Stimulated activated naive CD8-positive, alpha-beta T cell treated with anti-CD3 and anti-CD28 coated beads, Interleukin-15, amount 100 ng/mL, for 72 hours (primary cell): ENCODE measurements around the gene DNAH10.
A peak's percentile ranks its signal among the peaks of the same experiment; 100 is the strongest.

Source experiments
- ATAC-seq: fragments of 150-1000 bp; cut with Tn5 transposase; 2 replicates; pipeline ENCODE4 v1.10.0; 2021; ENCODE audit warnings: mild to moderate bottlenecking, moderate library complexity
- DNase-seq, 2 donors: peaks; one replicate each; pipeline ENCODE4 v3.0.0; 2021 to 2022
- H3K27ac Mint-ChIP-seq, 2 donors: one replicate each; pipeline ENCODE4 v1.8.0; 2022; ENCODE audit warnings: mild to moderate bottlenecking in 2 of 2, mixed read lengths in 2 of 2, moderate library complexity in 2 of 2
- H3K27me3 Mint-ChIP-seq: one replicate; pipeline ENCODE4 v1.8.0; 2022; ENCODE audit warnings: mixed read lengths
- H3K4me1 Mint-ChIP-seq: one replicate; pipeline ENCODE4 v1.8.0; 2022; ENCODE audit warnings: mild to moderate bottlenecking, mixed read lengths
- H3K4me3 Mint-ChIP-seq, 2 donors: one replicate each; pipeline ENCODE4 v1.8.0; 2022; ENCODE audit warnings: mild to moderate bottlenecking in 2 of 2, mixed read lengths in 2 of 2, moderate library complexity in 1 of 2
- H3K9me3 Mint-ChIP-seq, 2 donors: one replicate each; pipeline ENCODE4 v1.8.0; 2022; ENCODE audit warnings: mixed read lengths in 2 of 2

Gene DNAH10

GRCh38 chr12:123834845-123835244, 72.7 kb downstream of the DNAH10 start:
- H3K4me3 Mint-ChIP-seq = no peak overlapping the region
- ATAC-seq = no peak

GRCh38 chr12:123836292-123836691, 74.2 kb downstream of the DNAH10 start:
- Mint-ChIP-seq H3K9me3 (peaks cover 9 to 10% of the 10 kb centered on the region in 2 donors), H3K27ac (peak overlapping the region in 1 of 2 donors; percentile 12), H3K27me3 (no peaks in the 10 kb centered on the region), H3K4me3 (no peak overlapping the region), H3K4me1 (no peaks in the 10 kb centered on the region)
- ATAC-seq (no peak), DNase-seq (no peak)

More at GRCh38 chr12:123834845-123835244, 72.7 kb downstream of the DNAH10 start:
- no peak for DNase-seq
- Mint-ChIP-seq H3K27ac (no peak overlapping the region), H3K4me1 (no peaks in the 10 kb centered on the region), H3K9me3 (peaks cover 9 to 10% of the 10 kb centered on the region in 2 donors), H3K27me3 (no peaks in the 10 kb centered on the region)

- H3K27me3 Mint-ChIP-seq = no peaks in the 10 kb centered on the region
- peaks cover under 1 to 3% of the 10 kb centered on the region in 2 donors for H3K9me3 Mint-ChIP-seq
- DNase-seq (no peak), ATAC-seq (no peak)
- H3K27ac Mint-ChIP-seq = peak overlapping the region in 1 of 2 donors; percentile 74
- H3K4me3 Mint-ChIP-seq = no peak overlapping the region
- H3K4me1 Mint-ChIP-seq = peaks cover 6% of the 10 kb centered on the region
Observed at GRCh38 chr12:123839826-123840225, 77.7 kb downstream of the DNAH10 start.

- peaks cover 6% of the 10 kb centered on the region for H3K4me1 Mint-ChIP-seq
- ATAC-seq = no peak
- no peak overlapping the region for H3K4me3 Mint-ChIP-seq
- H3K9me3 Mint-ChIP-seq = no peaks in the 10 kb centered on the region
- no peak overlapping the region for H3K27ac Mint-ChIP-seq
- DNase-seq = no peak
- H3K27me3 Mint-ChIP-seq = no peaks in the 10 kb centered on the region
Observed at GRCh38 chr12:123840765-123841425, 78.8 kb downstream of the DNAH10 start.

- no peak overlapping the region for H3K27ac Mint-ChIP-seq
- no peaks in the 10 kb centered on the region for H3K27me3 Mint-ChIP-seq
- no peak for DNase-seq
- H3K4me3 Mint-ChIP-seq = no peak overlapping the region
- H3K4me1 Mint-ChIP-seq = peaks cover 6% of the 10 kb centered on the region
- H3K9me3 Mint-ChIP-seq = no peaks in the 10 kb centered on the region
- ATAC-seq = no peak
Observed at GRCh38 chr12:123843912-123844748, 82.0 kb downstream of the DNAH10 start.

GRCh38 chr12:123845881-123846280, 83.8 kb downstream of the DNAH10 start:
- Mint-ChIP-seq H3K9me3 (no peaks in the 10 kb centered on the region), H3K27me3 (no peaks in the 10 kb centered on the region), H3K4me1 (peaks cover 6% of the 10 kb centered on the region), H3K4me3 (no peak overlapping the region), H3K27ac (peak overlapping the region in 1 of 2 donors; percentile 30)
- ATAC-seq (no peak), DNase-seq (no peak)

GRCh38 chr12:123846340-123846739, 84.2 kb downstream of the DNAH10 start:
- no peak for DNase-seq
- no peak for ATAC-seq
- H3K9me3 Mint-ChIP-seq = no peaks in the 10 kb centered on the region
- H3K27me3 Mint-ChIP-seq = no peaks in the 10 kb centered on the region
- peak overlapping the region in 1 of 2 donors; percentile 30 for H3K27ac Mint-ChIP-seq
- peaks cover 6% of the 10 kb centered on the region for H3K4me1 Mint-ChIP-seq
- H3K4me3 Mint-ChIP-seq = no peak overlapping the region

- H3K27me3 Mint-ChIP-seq = no peaks in the 10 kb centered on the region
- H3K27ac Mint-ChIP-seq = no peak overlapping the region
- no peaks in the 10 kb centered on the region for H3K9me3 Mint-ChIP-seq
- ATAC-seq = no peak
- peaks cover 3% of the 10 kb centered on the region for H3K4me1 Mint-ChIP-seq
- H3K4me3 Mint-ChIP-seq = no peak overlapping the region
- no peak for DNase-seq
Observed at GRCh38 chr12:123847019-123847418, 84.9 kb downstream of the DNAH10 start.

GRCh38 chr12:123847876-123848275, 85.8 kb downstream of the DNAH10 start:
- DNase-seq (no peak), ATAC-seq (no peak)
- Mint-ChIP-seq H3K4me1 (no peaks in the 10 kb centered on the region), H3K27me3 (no peaks in the 10 kb centered on the region), H3K9me3 (no peaks in the 10 kb centered on the region), H3K27ac (no peak overlapping the region), H3K4me3 (no peak overlapping the region)

GRCh38 chr12:123849517-123849916, 87.4 kb downstream of the DNAH10 start:
- Mint-ChIP-seq H3K9me3 (no peaks in the 10 kb centered on the region), H3K27ac (no peak overlapping the region), H3K27me3 (no peaks in the 10 kb centered on the region), H3K4me3 (no peak overlapping the region), H3K4me1 (no peaks in the 10 kb centered on the region)
- no peak for ATAC-seq
- DNase-seq = no peak

GRCh38 chr12:123850246-123851134, 88.4 kb downstream of the DNAH10 start:
- DNase-seq = no peak
- H3K27me3 Mint-ChIP-seq = no peaks in the 10 kb centered on the region
- no peak for ATAC-seq
- H3K27ac Mint-ChIP-seq = no peak overlapping the region
- no peaks in the 10 kb centered on the region for H3K9me3 Mint-ChIP-seq
- no peaks in the 10 kb centered on the region for H3K4me1 Mint-ChIP-seq
- H3K4me3 Mint-ChIP-seq = no peak overlapping the region

- Mint-ChIP-seq H3K27me3 (no peaks in the 10 kb centered on the region), H3K4me3 (no peak overlapping the region), H3K27ac (no peak overlapping the region), H3K4me1 (no peaks in the 10 kb centered on the region), H3K9me3 (no peaks in the 10 kb centered on the region)
- DNase-seq = no peak
- ATAC-seq = no peak
Observed at GRCh38 chr12:123853396-123854070, 91.4 kb downstream of the DNAH10 start.

GRCh38 chr12:123854232-123854631, 92.1 kb downstream of the DNAH10 start:
- ATAC-seq = no peak
- Mint-ChIP-seq H3K4me3 (no peak overlapping the region), H3K27me3 (no peaks in the 10 kb centered on the region), H3K9me3 (no peaks in the 10 kb centered on the region), H3K4me1 (no peaks in the 10 kb centered on the region), H3K27ac (no peak overlapping the region)
- no peak for DNase-seq

- DNase-seq = no peak
- Mint-ChIP-seq H3K4me3 (no peak overlapping the region), H3K4me1 (no peaks in the 10 kb centered on the region), H3K27me3 (no peaks in the 10 kb centered on the region), H3K9me3 (no peaks in the 10 kb centered on the region), H3K27ac (no peak overlapping the region)
- no peak for ATAC-seq
Observed at GRCh38 chr12:123854918-123855317, 92.8 kb downstream of the DNAH10 start.

GRCh38 chr12:123856681-123857080, 94.6 kb downstream of the DNAH10 start:
- ATAC-seq = no peak
- Mint-ChIP-seq H3K27me3 (no peaks in the 10 kb centered on the region), H3K9me3 (no peaks in the 10 kb centered on the region), H3K4me3 (no peak overlapping the region), H3K4me1 (no peaks in the 10 kb centered on the region), H3K27ac (no peak overlapping the region)
- DNase-seq = no peak
